A673 (cell line): ENCODE measurements around the gene SLC7A10. TPM values are rescaled to one million over a fixed set of nuclear protein-coding genes. Genes with fewer than 3 reads are reported as not detected.

Source experiments
- BruUV-seq: library from RNA; stranded (reverse); fragments of 400-500 nt; replicated peaks from 2 replicates; lab custom pipeline; 2021; lab: Mats Ljungman, UMichigan
- CTCF ChIA-PET: fragments of 300-600 bp; sonication (Branson Sonifier 250); formaldehyde crosslinking; loops from one replicate; lab custom pipeline; 2022; ENCODE audit warnings: antibody characterized with exemption; lab: Charles Lee
- POLR2A ChIA-PET: fragments of 300-600 bp; sonication (Branson Sonifier 250); formaldehyde crosslinking; loops from one replicate; lab custom pipeline; 2022; ENCODE audit warnings: antibody characterized with exemption; ENCODE audit not compliant: low non-redundant PET; lab: Charles Lee
- DNase-seq: peaks from one replicate; pipeline ENCODE4 v3.0.0-alpha.2; 2015; ENCODE audit warnings: low spot score
- H3K27ac ChIP-seq: fragments of 200-600 bp; sonication (generic); 2 replicates; pipeline ENCODE4 v1.5.1; 2016; ENCODE audit warnings: mixed run types, low read depth, mild to moderate bottlenecking, mixed read lengths, antibody characterized with exemption, low read length; ENCODE audit not compliant: poor library complexity, severe bottlenecking
- H3K27me3 ChIP-seq: fragments of 200-600 bp; sonication (generic); replicated peaks from 2 replicates; pipeline ENCODE4 v1.6.1; 2017; ENCODE audit warnings: mixed run types, low read depth, mild to moderate bottlenecking, mixed read lengths, antibody characterized with exemption, low read length; ENCODE audit not compliant: insufficient read depth, poor library complexity
- H3K36me3 ChIP-seq: fragments of 200-600 bp; sonication (generic); 2 replicates; pipeline ENCODE4 v1.6.1; 2016; ENCODE audit warnings: mixed run types, mild to moderate bottlenecking, mixed read lengths, antibody characterized with exemption, low read length; ENCODE audit not compliant: insufficient read depth, poor library complexity, severe bottlenecking
- H3K4me1 ChIP-seq: fragments of 200-600 bp; sonication (generic); 2 replicates; pipeline ENCODE4 v1.6.1; 2017; ENCODE audit warnings: mixed run types, mild to moderate bottlenecking, mixed read lengths, antibody characterized with exemption, low read length; ENCODE audit not compliant: insufficient read depth, poor library complexity, severe bottlenecking
- H3K4me3 ChIP-seq: fragments of 200-600 bp; sonication (generic); 2 replicates; pipeline ENCODE4 v1.5.1; 2016; ENCODE audit warnings: low read depth, mixed run types, mild to moderate bottlenecking, mixed read lengths, low read length; ENCODE audit not compliant: poor library complexity, severe bottlenecking
- H3K9me3 ChIP-seq: fragments of 200-600 bp; sonication (generic); 2 replicates; pipeline ENCODE4 v1.6.1; 2016; ENCODE audit warnings: mixed run types, low read depth, mild to moderate bottlenecking, mixed read lengths, antibody characterized with exemption, low read length; ENCODE audit not compliant: poor library complexity, severe bottlenecking
- EZH2 ChIP-seq: fragments of 200-600 bp; sonication (generic); IDR thresholded peaks from 2 replicates; pipeline ENCODE4 v1.6.1; 2017; ENCODE audit warnings: borderline replicate concordance, low read depth, mild to moderate bottlenecking, mixed read lengths, antibody characterized with exemption, low read length; ENCODE audit not compliant: poor library complexity, severe bottlenecking
- intact Hi-C: fragments of 100-400 bp; cut with micrococcal nuclease; formaldehyde crosslinking; loops from one replicate; pipeline ENCODE4 v1.10.0; 2022; ENCODE audit not compliant: unreplicated experiment
- total RNA-seq: library from RNA; stranded (reverse); gene quantifications from 2 replicates; pipeline ENCODE4 v1.2.3, GENCODE V29; 2021
- TF ChIP-seq, protein P1 (sequence below): fragments of 300-800, 200-600 bp; sonication (generic); conservative IDR thresholded peaks from 2 replicates; pipeline ENCODE4 v1.5.1; 2017; ENCODE audit warnings: low read depth, mild to moderate bottlenecking, antibody characterized with exemption, low read length, moderate library complexity, mixed read lengths

The SLC7A10 gene
- total RNA-seq, 1 experiment from 2014 or later = 0.17 TPM

DNA sequence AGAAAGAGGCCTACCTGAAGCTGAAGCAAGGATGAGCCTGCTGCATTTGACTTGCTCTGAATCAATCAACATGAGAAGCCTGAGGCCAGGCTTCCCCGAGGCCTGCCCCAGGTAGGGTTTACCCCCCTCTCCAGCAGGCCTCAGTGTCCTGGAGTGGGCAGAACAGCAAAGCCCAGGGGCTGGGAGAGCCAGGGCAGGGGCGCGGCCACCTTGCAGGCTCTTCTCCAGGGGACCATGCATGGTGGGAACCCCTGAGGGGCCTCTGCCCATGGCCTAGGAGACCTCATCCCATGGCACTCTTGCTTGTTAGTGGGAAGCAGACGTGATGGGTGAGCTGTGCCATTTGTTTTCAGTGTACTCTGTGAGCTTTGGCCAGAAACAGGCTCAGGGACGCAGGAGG lies 51.5 kb downstream of the SLC7A10 start:
- Histone ChIP-seq H3K27me3 (no peaks in the 10 kb centered on the region), H3K36me3 (no peaks in the 10 kb centered on the region), H3K27ac (no peak overlapping the region), H3K4me1 (no peaks in the 10 kb centered on the region), H3K9me3 (no peaks in the 10 kb centered on the region), H3K4me3 (no peak overlapping the region)
- no peak for DNase-seq
- ChIA-PET CTCF (no interaction called here), POLR2A (no interaction called here)
- BruUV-seq = no TSS peak
- intact Hi-C loops = no loop called here
- TF ChIP-seq EZH2 = no peak
- TF ChIP-seq, protein P1, sequence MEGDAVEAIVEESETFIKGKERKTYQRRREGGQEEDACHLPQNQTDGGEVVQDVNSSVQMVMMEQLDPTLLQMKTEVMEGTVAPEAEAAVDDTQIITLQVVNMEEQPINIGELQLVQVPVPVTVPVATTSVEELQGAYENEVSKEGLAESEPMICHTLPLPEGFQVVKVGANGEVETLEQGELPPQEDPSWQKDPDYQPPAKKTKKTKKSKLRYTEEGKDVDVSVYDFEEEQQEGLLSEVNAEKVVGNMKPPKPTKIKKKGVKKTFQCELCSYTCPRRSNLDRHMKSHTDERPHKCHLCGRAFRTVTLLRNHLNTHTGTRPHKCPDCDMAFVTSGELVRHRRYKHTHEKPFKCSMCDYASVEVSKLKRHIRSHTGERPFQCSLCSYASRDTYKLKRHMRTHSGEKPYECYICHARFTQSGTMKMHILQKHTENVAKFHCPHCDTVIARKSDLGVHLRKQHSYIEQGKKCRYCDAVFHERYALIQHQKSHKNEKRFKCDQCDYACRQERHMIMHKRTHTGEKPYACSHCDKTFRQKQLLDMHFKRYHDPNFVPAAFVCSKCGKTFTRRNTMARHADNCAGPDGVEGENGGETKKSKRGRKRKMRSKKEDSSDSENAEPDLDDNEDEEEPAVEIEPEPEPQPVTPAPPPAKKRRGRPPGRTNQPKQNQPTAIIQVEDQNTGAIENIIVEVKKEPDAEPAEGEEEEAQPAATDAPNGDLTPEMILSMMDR = no peak

- ChIA-PET POLR2A (no interaction called here), CTCF (no interaction called here)
- H3K36me3 ChIP-seq = no peaks in the 10 kb centered on the region
- no peak for TF ChIP-seq EZH2
- TF ChIP-seq, protein P1 = no peak
- no TSS peak for BruUV-seq
- no peaks in the 10 kb centered on the region for H3K27me3 ChIP-seq
- H3K4me3 ChIP-seq = no peak overlapping the region
- no peak for DNase-seq
- intact Hi-C loops = no loop called here
- H3K27ac ChIP-seq = no peak overlapping the region
- H3K4me1 ChIP-seq = no peaks in the 10 kb centered on the region
- H3K9me3 ChIP-seq = no peaks in the 10 kb centered on the region
These were observed 53.7 kb downstream of the SLC7A10 start for GRCh38 chr19:33171916-33172359.

GRCh38 chr19:33171222-33171795 lies 54.3 kb downstream of the SLC7A10 start:
- Histone ChIP-seq H3K27me3 (no peaks in the 10 kb centered on the region), H3K4me1 (no peaks in the 10 kb centered on the region), H3K9me3 (no peaks in the 10 kb centered on the region), H3K36me3 (no peaks in the 10 kb centered on the region), H3K27ac (no peak overlapping the region), H3K4me3 (no peak overlapping the region)
- POLR2A ChIA-PET = interaction anchor here (0.7 kb wide), 1 partner anchor 10 kb away, joined by 4 read pairs; no protein-coding TSS in a partner anchor
- intact Hi-C loops = no loop called here
- BruUV-seq = no TSS peak
- no peak for DNase-seq
- no peak for TF ChIP-seq EZH2
- TF ChIP-seq, protein P1 = no peak
- CTCF ChIA-PET = no interaction called here
